CD14-positive monocyte (primary cell): Measurements from ENCODE around the gene MACROD2. TPM values are rescaled to one million over a fixed set of nuclear protein-coding genes. Genes with fewer than 3 reads are reported as not detected.

Experiments
- DNase-seq, 3 donors: peaks; one replicate each; pipeline ENCODE4 v3.0.0-alpha.2; 2011 to 2022
- H2AFZ ChIP-seq: 2 replicates; pipeline ENCODE4 v1.6.0; 2012; ENCODE audit warnings: mild to moderate bottlenecking, low read depth, low read length, inconsistent platforms; ENCODE audit not compliant: insufficient read depth, poor library complexity, severe bottlenecking
- H3K27ac ChIP-seq, 2 donors: 1 replicate in 1 of 2; 2 replicates in 1 of 2; pipeline ENCODE4 v1.5.1; 2012 to 2013; ENCODE audit warnings: low read length in 2 of 2, control low read depth in 1 of 2, inconsistent platforms in 1 of 2, low read depth in 1 of 2, mild to moderate bottlenecking in 1 of 2
- H3K27me3 ChIP-seq, 2 donors: one replicate each; pipeline versions ENCODE4 v1.6.0 to v1.6.1; 2011 to 2013; ENCODE audit warnings: low read length in 2 of 2; ENCODE audit not compliant: control insufficient read depth in 2 of 2, insufficient read depth in 2 of 2
- H3K36me3 ChIP-seq, 2 donors: replicated peaks in 1 of 2; 1 replicate in 1 of 2; 2 replicates in 1 of 2; pipeline versions ENCODE4 v1.5.1 to v1.6.1; 2012 to 2013; ENCODE audit warnings: low read length in 2 of 2, control low read depth in 1 of 2, inconsistent platforms in 1 of 2, mild to moderate bottlenecking in 1 of 2; ENCODE audit not compliant: insufficient read depth in 2 of 2, control insufficient read depth in 1 of 2
- H3K4me1 ChIP-seq, 2 donors: 1 replicate in 1 of 2; 2 replicates in 1 of 2; pipeline versions ENCODE4 v1.5.1 to v1.6.1; 2012 to 2013; ENCODE audit warnings: low read length in 2 of 2, control low read depth in 1 of 2, inconsistent platforms in 1 of 2, mild to moderate bottlenecking in 1 of 2, moderate library complexity in 1 of 2; ENCODE audit not compliant: insufficient read depth in 2 of 2, control insufficient read depth in 1 of 2
- H3K4me2 ChIP-seq: replicated peaks from 2 replicates; pipeline ENCODE3; 2012; ENCODE audit warnings: low read length, moderate library complexity, mild to moderate bottlenecking; ENCODE audit not compliant: poor library complexity, severe bottlenecking; ENCODE audit errors: extremely low read depth
- H3K4me3 ChIP-seq, 3 experiments: fragments of 200-600 bp in 1 of 3; sonication (generic) in 1 of 3; replicated peaks in 1 of 3; 1 replicate in 2 of 3; 2 replicates in 1 of 3; pipeline ENCODE4 v1.5.1; 2011 to 2013; ENCODE audit warnings: low read length in 3 of 3, mild to moderate bottlenecking in 3 of 3, control low read depth in 2 of 3, low read depth in 2 of 3, inconsistent platforms in 1 of 3, moderate library complexity in 1 of 3
- H3K79me2 ChIP-seq: 2 replicates; pipeline ENCODE4 v1.6.0; 2012; ENCODE audit warnings: mild to moderate bottlenecking, control low read depth, inconsistent platforms, low read length, moderate library complexity; ENCODE audit not compliant: insufficient read depth
- H3K9ac ChIP-seq: 2 replicates; pipeline ENCODE4 v1.6.0; 2017; ENCODE audit warnings: low read length, mild to moderate bottlenecking; ENCODE audit not compliant: insufficient read depth, poor library complexity, severe bottlenecking
- H3K9me3 ChIP-seq, 2 donors: replicated peaks in 1 of 2; 1 replicate in 1 of 2; 2 replicates in 1 of 2; pipeline versions ENCODE4 v1.5.1 to v1.6.1; 2012 to 2013; ENCODE audit warnings: low read length in 2 of 2, control low read depth in 1 of 2; ENCODE audit not compliant: control insufficient read depth in 1 of 2, insufficient read depth in 1 of 2
- H4K20me1 ChIP-seq: 2 replicates; pipeline ENCODE4 v1.6.0; 2012; ENCODE audit warnings: mild to moderate bottlenecking, low read length, control low read depth, moderate library complexity; ENCODE audit not compliant: insufficient read depth
- H3K27ac Mint-ChIP-seq, 7 donors: one replicate each; pipeline ENCODE4 v1.8.0; 2020; ENCODE audit warnings: mild to moderate bottlenecking in 7 of 7, mixed read lengths in 7 of 7, moderate library complexity in 6 of 7, inconsistent platforms in 2 of 7
- H3K27me3 Mint-ChIP-seq, 3 donors: one replicate each; pipeline ENCODE4 v1.8.0; 2021 to 2022; ENCODE audit warnings: low read depth in 3 of 3, mild to moderate bottlenecking in 3 of 3, mixed read lengths in 3 of 3, moderate library complexity in 3 of 3, inconsistent platforms in 1 of 3
- H3K36me3 Mint-ChIP-seq, 2 donors: one replicate each; pipeline ENCODE4 v1.8.0; 2020; ENCODE audit warnings: mixed read lengths in 2 of 2, inconsistent platforms in 1 of 2, mild to moderate bottlenecking in 1 of 2
- H3K4me1 Mint-ChIP-seq: one replicate; pipeline ENCODE4 v1.8.0; 2020; ENCODE audit warnings: mild to moderate bottlenecking, mixed read lengths
- H3K4me3 Mint-ChIP-seq, 2 donors: one replicate each; pipeline ENCODE4 v1.8.0; 2020; ENCODE audit warnings: mild to moderate bottlenecking in 2 of 2, mixed read lengths in 2 of 2, moderate library complexity in 1 of 2
- H3K9me3 Mint-ChIP-seq, 7 donors: one replicate each; pipeline ENCODE4 v1.8.0; 2020 to 2022; ENCODE audit warnings: mixed read lengths in 7 of 7, mild to moderate bottlenecking in 6 of 7, moderate library complexity in 6 of 7, inconsistent platforms in 2 of 7
- WGBS: methylation state at CpG from one replicate; pipeline ENCODE4 v1.1.5; 2013; ENCODE audit warnings: missing lambda C conversion rate; ENCODE audit not compliant: insufficient coverage; 5-methylcytosine and 5-hydroxymethylcytosine counted together
- intact Hi-C, 2 donors: fragments of 100-400 bp; cut with micrococcal nuclease; formaldehyde crosslinking; loops; one replicate each; pipeline versions ENCODE4 v1.15.0 to v1.15.1; 2023
- polyA plus RNA-seq, 3 donors: library from polyadenylated mRNA; depleted of rRNA in 1 of 3; unstranded in 2 of 3; stranded (reverse) in 1 of 3; fragments of 300-500 nt in 2 of 3; fragments of >200 nt in 1 of 3; fragmentation: Illumina TruSeq in 2 of 3; gene quantifications; 1 replicate in 2 of 3; 2 replicates in 1 of 3; pipeline ENCODE4 v1.2.3, GENCODE V29; 2012 to 2021
- TF ChIP-seq, protein P1 (sequence below): fragments of 200-600 bp; IDR thresholded peaks from one replicate; pipeline ENCODE4 v1.8.0; 2022; ENCODE audit warnings: antibody characterized with exemption, mild to moderate bottlenecking

Gene MACROD2
- polyA plus RNA-seq, 3 donors, result 0.23 TPM; not detected in 2

DNA sequence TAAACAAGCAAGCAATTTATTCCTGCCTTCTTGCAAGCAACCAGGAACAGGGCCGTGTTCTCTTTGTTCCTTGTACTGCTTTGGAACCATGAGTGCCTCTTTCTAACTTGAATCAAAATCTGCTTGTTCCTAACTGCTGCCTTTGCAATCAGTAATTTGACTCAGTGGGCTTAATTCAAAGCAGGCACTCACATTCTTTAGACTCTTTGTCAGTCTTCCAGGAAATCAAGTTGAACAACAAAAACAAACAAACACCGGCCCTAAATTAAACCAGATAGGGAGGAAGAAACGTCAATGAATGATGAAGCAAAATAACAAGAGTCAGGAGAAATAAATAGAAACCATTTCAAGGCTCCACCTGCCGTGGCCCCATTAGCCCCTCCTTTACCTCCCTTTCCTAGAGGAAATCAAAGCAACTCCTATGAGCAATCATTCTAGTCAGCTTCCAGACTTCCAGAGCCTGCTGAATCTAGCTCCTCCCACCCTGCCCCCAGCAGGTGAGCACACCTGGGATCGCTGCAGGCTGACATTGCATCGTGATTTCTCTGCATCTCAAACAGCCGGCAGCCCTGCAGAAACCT, 924.3 kb downstream of the MACROD2 start:
- Histone ChIP-seq H3K27me3 (no peaks in the 10 kb centered on the region), H4K20me1 (no peaks in the 10 kb centered on the region), H2AFZ (no peak overlapping the region), H3K27ac (no peak overlapping the region), H3K9me3 (no peaks in the 10 kb centered on the region), H3K9ac (no peak overlapping the region), H3K36me3 (no peaks in the 10 kb centered on the region), H3K4me1 (no peaks in the 10 kb centered on the region), H3K79me2 (no peaks in the 10 kb centered on the region), H3K4me3 (no peak overlapping the region), H3K4me2 (no peak overlapping the region)
- H3K27me3 Mint-ChIP-seq, result no peaks in the 10 kb centered on the region
- no peaks in the 10 kb centered on the region for H3K36me3 Mint-ChIP-seq
- H3K9me3 Mint-ChIP-seq, result peaks cover 0 to 10% (median 3%) of the 10 kb centered on the region in 7 donors
- intact Hi-C loops, result no loop called here
- no peaks in the 10 kb centered on the region for H3K4me1 Mint-ChIP-seq
- 42% methylated on average over 2 of the region's 7 CpGs for WGBS
- TF ChIP-seq, protein P1, sequence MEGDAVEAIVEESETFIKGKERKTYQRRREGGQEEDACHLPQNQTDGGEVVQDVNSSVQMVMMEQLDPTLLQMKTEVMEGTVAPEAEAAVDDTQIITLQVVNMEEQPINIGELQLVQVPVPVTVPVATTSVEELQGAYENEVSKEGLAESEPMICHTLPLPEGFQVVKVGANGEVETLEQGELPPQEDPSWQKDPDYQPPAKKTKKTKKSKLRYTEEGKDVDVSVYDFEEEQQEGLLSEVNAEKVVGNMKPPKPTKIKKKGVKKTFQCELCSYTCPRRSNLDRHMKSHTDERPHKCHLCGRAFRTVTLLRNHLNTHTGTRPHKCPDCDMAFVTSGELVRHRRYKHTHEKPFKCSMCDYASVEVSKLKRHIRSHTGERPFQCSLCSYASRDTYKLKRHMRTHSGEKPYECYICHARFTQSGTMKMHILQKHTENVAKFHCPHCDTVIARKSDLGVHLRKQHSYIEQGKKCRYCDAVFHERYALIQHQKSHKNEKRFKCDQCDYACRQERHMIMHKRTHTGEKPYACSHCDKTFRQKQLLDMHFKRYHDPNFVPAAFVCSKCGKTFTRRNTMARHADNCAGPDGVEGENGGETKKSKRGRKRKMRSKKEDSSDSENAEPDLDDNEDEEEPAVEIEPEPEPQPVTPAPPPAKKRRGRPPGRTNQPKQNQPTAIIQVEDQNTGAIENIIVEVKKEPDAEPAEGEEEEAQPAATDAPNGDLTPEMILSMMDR, result no peak
- peak overlapping the region in 1 of 7 donors; percentile 65 for H3K27ac Mint-ChIP-seq
- DNase-seq, result no peak
- H3K4me3 Mint-ChIP-seq, result no peak overlapping the region

DNA sequence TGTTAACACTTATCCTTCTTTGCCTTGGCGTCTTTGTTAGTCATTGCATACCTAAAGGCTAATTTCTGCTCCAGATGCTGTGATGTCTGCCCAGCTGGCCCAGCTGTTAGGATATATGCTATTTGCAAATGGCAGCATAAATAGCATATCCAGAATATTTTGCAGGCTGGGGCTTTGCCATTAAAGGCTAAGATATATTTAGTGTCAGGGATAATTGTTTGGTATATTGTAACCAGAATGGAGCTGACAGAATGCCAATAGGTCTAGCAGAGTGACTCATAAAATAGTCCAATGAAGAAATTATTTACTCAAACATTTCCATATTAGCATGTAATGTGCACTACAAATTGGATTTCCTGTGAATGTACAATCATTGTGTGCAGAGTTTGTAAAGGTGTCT, 926.2 kb downstream of the MACROD2 start:
- H3K27ac ChIP-seq, result no peak overlapping the region
- 80% methylated on average over 1 of the region's 1 CpG for WGBS
- Mint-ChIP-seq H3K4me3 (no peak overlapping the region), H3K27me3 (no peaks in the 10 kb centered on the region), H3K27ac (no peak overlapping the region), H3K9me3 (peaks cover 0 to 12% (median 4%) of the 10 kb centered on the region in 7 donors), H3K36me3 (no peaks in the 10 kb centered on the region), H3K4me1 (no peaks in the 10 kb centered on the region)
- no peaks in the 10 kb centered on the region for H3K36me3 ChIP-seq
- TF ChIP-seq, protein P1, result no peak
- H3K4me1 ChIP-seq, result no peaks in the 10 kb centered on the region
- H2AFZ ChIP-seq, result no peak overlapping the region
- no peak overlapping the region for H3K4me2 ChIP-seq
- H3K4me3 ChIP-seq, result no peak overlapping the region
- no peaks in the 10 kb centered on the region for H3K27me3 ChIP-seq
- H3K9me3 ChIP-seq, result no peaks in the 10 kb centered on the region
- DNase-seq, result no peak
- H4K20me1 ChIP-seq, result no peaks in the 10 kb centered on the region
- no peak overlapping the region for H3K9ac ChIP-seq
- no peaks in the 10 kb centered on the region for H3K79me2 ChIP-seq
- intact Hi-C loops, result no loop called here
